ENCODE results near the gene NEK1.
"Not testable (repeated sequence)": the region's sequence is repeated elsewhere in the genome, so short reads cannot be mapped to it uniquely, and the experiment has no call there.

Gene NEK1

GRCh38 chr4:169628579-169628978, 16.2 kb upstream of the NEK1 start:
- no peak for DNase-seq (ENCODE audit: low read depth, low spot score)

- no peak for DNase-seq (ENCODE audit: low read depth, low spot score)
These were observed 14.9 kb upstream of the NEK1 start for GRCh38 chr4:169627307-169627706.

DNA sequence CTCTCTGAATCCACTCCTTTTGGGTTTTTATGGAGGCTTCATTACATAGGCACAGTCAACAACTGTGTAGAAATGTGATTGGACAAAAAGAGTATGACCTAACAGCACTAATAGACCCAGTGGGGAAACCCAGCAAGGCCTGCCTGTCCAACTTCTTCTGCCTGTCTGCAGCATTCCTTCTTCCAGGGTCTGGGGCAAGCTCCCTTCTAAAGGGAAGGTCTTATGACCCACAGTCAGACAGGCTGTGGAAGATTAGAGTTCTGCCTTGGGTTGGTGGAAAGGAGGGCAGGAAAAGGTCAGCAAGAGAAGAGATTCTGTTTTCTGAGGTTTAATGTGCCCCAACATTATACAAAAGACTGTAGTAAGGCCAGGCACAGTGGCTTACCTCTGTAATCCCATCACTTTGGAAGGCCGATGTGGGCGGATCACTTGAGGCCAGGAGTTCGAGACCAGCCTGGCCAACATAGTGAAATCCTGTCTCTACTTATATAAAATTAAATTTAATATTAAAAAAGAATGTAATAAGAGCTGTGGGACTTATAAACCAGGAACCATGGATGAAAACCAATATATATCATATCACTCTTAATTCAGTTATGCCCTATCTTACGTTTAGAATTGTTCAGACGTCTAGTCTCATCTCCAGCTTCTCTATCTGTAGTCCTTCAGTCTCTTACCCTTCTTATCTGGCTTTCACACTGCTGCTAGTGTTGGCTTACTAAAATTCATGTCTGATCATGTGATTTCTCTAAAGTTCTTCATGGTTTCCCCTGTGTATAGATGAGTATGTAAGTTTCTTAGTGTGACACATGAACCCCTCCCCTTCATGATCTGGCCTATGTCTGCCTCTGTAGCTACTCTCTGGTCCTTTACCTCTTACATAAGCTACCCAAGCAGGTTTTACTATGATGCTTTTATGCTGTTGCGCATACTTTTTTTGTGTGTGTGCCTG, 14.2 kb upstream of the NEK1 start:
- DNase-seq (ENCODE audit: low read depth, low spot score), result no peak

- DNase-seq (ENCODE audit: low read depth, low spot score), result no peak
These were observed 13.5 kb upstream of the NEK1 start for GRCh38 chr4:169625886-169626285.

- not testable (repeated sequence) for DNase-seq (ENCODE audit: low read depth, low spot score)
These were observed 11.6 kb upstream of the NEK1 start for GRCh38 chr4:169624012-169624411.

GRCh38 chr4:169622566-169622965, 10.2 kb upstream of the NEK1 start:
- DNase-seq (ENCODE audit: low read depth, low spot score), result no peak

GRCh38 chr4:169621731-169622492, 9.5 kb upstream of the NEK1 start:
- DNase-seq (ENCODE audit: low read depth, low spot score), result no peak

DNA sequence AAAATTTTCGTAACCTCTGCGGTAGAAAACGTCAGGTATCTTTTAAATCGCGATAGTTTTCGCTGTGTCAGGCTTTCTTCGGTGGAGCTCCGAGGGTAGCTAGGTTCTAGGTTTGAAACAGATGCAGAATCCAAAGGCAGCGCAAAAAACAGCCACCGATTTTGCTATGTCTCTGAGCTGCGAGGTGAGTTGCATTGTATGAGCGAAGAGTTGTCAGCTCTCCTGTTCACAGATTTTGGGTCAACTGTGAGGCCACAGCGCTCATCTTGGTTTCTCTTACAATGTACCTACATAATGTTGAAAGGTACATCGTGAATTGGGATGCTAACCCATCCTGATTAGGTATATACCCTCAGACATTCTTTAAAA, 8.5 kb upstream of the NEK1 start:
- no peak for DNase-seq (ENCODE audit: low read depth, low spot score)

DNA sequence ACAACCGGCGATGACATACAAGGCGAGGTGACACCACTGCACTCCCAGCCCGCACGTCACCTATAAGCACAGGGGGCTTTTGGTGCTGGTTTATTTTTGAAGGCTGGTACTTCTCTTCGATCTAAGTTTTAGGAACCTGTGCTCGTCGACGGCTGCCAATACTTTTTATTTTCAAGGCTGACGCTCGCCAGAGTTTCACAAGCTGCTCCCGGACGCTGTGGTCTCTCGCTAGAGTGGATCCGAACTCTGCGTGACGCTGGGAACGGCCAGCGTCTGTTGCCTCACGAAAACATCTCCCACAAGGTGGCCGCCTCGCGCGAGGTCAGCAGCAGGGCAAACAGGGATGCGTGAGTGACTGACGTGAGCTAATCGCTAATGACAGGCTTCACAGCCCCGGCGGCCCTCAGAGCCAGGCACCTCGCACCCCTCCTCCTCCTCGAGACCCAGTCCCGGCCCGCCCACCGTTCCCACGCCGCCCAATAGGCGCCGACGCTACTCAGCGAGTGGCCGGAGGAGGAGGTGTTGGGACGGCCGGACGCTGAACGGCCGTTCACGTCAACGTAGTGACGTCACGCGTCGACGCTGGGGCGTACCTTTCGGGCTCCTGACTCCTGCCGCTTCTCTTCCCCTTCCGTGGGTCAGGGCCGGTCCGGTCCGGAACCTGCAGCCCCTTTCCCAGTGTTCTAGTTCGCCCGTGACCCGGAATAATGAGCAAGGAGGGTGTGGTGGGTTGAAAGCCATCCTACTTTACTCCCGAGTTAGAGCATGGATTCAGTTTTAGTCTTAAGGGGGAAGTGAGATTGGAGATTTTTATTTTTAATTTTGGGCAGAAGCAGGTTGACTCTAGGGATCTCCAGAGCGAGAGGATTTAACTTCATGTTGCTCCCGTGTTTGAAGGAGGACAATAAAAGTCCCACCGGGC, 7.8 kb upstream of the NEK1 start, which contains the start of gene CLCN3:
CLCN3 (plus strand) TSS at position 621 of the 922 bp plus-strand sequence. CDS start 15,351 bp downstream, outside the sequence.
- DNase-seq (ENCODE audit: low read depth, low spot score), result peak; percentile 87

DNA sequence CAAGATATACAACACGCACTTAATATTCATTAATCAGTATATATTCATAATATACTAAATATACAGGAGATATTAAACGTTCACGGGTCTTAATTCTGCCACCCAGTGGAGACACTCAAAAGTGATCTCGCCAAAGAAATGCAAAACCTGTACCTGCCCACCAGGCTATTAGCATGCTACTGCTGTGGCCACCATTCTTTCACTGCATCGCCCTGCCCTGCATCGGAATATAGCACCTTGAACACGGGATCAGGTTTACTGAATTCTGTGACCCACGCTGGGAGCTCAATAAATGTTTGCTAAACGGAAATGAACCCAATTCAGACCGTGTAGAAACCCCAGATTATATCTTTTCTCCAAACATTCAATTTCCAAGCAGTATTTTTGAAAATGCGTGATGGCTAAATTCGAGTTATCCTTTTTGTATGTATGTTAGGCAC, 7.2 kb upstream of the NEK1 start:
- DNase-seq (ENCODE audit: low read depth, low spot score), result no peak

- DNase-seq (ENCODE audit: low read depth, low spot score), result no peak
These were observed 6.6 kb upstream of the NEK1 start for GRCh38 chr4:169618986-169619385.

GRCh38 chr4:169618286-169618685, 5.9 kb upstream of the NEK1 start:
- DNase-seq (ENCODE audit: low read depth, low spot score), result no peak

GRCh38 chr4:169617306-169617705, 4.9 kb upstream of the NEK1 start:
- DNase-seq (ENCODE audit: low read depth, low spot score), result no peak

GRCh38 chr4:169616846-169617245, 4.5 kb upstream of the NEK1 start:
- DNase-seq (ENCODE audit: low read depth, low spot score), result no peak

DNA sequence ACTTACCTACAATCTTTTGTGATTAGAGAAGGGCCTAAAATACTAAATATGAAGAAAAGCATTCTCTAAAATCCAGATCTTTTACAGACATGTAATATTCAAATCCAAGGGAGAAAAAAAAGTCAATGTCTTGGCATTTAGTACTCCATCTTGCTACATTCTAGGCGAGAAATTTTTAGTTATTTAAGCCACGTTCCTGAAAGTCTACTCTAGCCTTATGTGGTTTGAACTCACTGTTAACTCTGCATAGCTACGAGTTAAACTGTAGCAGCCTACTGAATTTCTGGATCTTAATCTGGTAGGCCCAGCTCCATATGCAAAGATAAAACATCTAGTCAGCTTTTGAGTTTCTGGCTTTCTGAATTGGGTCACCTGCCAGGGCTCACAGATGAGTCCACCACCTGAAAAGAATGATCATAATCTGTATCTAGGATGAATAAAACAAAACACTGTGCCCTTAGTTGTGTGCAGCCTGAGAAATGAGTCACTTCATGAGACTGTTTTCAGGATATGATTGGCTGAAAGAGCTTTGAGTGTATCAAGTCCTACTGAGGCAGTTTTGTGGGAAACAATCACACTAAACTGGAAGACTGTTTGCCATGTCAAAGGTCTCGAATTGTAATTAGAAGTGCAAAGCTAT, 3.2 kb upstream of the NEK1 start:
- no peak for DNase-seq (ENCODE audit: low read depth, low spot score)

DNA sequence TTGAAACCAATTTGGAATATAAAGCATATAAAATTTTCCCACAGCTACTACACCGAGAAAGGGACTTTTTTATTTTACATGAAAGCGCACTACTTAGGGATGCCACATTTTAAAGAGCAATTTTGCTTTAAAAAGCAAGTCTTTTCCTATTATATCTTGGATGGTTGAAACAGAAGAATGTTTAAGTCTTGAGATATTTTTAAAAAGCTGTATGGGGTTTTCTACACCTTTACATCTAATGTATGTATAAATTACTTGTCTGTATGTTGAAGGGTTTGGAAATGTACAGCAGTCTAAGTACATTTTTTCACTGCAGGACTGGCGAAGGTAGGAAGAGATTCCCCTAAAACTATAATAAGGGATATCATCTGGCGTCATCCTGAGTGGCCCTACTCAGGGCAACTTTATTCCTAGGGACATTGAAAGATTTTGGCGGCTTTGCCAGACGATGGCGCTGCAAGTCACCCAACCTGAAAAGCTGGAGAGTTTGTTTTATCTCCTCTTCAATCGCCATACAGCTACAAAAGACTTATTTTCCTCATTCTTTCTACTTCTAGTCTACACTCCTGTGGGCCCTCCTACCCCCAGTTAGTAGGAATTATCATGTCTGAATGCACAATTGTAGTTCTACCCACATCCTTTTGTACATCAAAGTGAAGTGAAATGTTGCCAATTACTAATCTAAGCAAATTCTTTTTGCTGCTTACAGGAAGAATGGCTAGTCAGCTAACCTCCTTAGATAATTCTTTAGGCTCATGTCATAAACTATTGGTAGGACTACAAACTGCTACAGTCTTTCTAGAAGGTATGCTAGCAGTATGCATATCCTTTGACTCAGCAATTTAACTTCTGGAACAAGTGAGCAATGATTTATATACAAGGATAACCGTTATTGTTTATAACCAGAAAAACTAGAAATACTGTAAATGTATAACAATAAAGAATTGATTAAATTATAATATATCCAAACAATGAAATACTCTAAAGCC, 782 bp upstream of the NEK1 start:
- DNase-seq (ENCODE audit: low read depth, low spot score), result no peak

GRCh38 chr4:169611157-169611556, 1.2 kb downstream of the NEK1 start:
- DNase-seq (ENCODE audit: low read depth, low spot score), result no peak

DNA sequence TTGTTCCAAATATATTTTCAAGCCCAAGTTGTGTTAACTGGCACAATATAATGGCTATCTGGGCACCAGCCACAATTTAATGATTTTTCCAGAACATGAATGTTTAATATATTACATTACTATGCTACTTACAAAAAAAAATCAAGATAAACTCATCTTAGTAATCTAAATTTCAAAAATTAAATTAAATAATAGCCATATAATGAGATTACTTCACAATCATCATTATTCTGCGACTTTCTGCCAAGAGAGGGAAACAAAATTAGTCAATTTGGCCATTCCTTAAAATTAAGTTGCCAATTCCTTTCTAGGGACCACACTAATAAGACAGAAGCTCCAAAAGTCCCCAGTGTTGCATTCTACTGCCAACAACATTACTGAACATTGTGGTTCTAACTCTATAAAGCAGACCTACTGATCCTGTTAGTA, 7.5 kb downstream of the NEK1 start:
- DNase-seq (ENCODE audit: low read depth, low spot score), result no peak

- no peak for DNase-seq (ENCODE audit: low read depth, low spot score)
These were observed 8.1 kb downstream of the NEK1 start for GRCh38 chr4:169604131-169604900.

All from iPS DF 19.7 (cell line).